Hepatic stellate cell (primary cell): Measurements from ENCODE around the gene CHRNE.
"Not testable (repeated sequence)": the region's sequence is repeated elsewhere in the genome, so short reads cannot be mapped to it uniquely, and the experiment has no call there.

Experiments used
- DNase-seq: peaks from one replicate; pipeline ENCODE4 v3.0.0; 2011; ENCODE audit warnings: low spot score

Gene CHRNE

DNA sequence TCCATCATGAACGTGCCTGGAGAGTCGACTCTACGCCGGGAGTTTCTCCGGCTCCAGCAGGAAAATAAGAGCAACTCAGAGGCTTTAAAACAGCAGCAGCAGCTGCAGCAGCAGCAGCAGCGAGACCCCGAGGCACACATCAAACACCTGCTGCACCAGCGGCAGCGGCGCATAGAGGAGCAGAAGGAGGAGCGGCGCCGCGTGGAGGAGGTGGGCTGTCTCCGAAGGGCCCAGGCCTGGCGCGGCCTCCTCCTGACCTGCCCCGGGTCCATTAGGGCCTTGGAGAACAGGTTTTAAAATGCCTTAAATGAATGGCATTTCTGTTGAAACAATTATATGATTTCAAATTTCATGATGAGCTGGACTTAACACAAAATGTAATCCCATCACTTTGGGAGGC lies 15.3 kb downstream of the CHRNE start:
- no peak for DNase-seq

DNA sequence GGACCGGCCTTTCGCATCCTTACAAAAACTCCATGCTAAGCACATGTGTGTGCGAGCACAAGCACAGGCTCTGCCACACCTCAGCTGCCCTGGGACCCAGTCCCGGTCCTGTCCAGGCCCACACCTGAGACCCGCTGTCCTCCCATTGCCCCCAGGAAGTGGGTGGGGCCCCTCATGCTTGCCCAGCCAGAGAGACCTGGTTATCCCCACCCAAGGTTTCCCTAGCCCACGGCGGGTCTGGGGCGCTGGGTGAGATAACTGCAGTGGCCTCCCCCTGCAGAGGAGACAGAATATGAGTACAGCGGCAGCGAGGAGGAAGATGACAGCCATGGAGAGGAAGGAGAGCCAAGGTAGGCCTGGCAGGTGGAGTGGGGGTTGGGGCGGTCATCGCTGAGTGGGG lies 16.1 kb downstream of the CHRNE start:
- DNase-seq, result no peak

DNA sequence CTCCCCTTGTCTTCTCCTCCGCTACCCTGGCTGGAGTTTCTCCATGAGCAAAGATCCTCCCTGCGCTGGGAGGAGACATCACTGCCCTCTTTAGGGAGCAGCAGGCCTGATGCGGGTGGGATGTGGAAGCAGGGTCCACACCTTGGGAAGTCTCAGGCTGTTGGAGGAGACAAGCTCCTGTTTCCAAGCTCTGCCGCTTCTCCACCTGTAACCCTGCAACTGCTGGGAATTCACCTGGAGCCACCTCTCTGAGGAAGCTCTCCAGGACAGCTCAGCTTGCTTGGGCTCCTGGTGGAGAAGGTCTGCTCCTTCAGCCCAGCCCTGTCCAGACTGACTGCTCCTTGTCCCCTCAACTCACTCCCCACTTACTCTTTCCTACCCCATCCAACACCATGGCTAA lies 18.4 kb downstream of the CHRNE start:
- DNase-seq, result no peak

DNA sequence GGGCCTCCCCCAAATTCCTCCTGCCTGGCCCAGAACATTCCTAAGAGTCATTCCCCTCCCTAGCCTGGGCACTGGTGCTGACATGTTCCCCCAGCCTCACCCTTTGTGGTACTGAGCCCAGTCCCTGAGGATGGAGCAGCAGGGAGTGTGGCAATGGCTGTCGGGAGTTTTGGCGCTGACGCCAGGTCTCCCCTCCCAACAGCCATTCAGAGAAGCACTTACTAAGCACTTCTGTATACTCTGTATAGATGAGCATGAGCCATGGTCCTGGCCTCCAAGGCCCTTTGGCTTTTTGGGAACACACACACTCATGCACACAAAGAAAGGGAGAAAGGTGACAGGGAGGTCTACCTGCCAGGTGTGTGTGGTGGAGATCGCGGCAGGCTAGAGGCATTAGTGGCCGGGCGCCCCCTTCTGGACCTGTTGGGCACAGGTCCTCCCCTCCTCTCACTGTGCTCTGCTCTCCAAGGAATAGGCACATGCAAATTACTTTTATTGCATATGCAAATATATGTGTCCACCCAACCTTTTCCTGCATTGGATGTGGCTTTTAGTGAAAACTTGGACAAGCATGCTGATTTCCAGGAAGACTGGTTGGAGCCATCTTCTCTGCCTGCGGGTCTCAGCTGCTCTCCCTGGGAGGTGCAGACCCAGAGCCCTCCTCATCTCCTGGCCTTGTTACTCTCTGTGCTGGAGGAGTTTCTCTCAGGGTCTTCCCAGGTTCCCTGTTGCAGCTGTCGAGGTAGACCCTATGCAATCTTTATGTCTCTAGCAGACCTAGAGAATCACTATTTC lies 20.9 kb downstream of the CHRNE start:
- peak; percentile 61 for DNase-seq

DNA sequence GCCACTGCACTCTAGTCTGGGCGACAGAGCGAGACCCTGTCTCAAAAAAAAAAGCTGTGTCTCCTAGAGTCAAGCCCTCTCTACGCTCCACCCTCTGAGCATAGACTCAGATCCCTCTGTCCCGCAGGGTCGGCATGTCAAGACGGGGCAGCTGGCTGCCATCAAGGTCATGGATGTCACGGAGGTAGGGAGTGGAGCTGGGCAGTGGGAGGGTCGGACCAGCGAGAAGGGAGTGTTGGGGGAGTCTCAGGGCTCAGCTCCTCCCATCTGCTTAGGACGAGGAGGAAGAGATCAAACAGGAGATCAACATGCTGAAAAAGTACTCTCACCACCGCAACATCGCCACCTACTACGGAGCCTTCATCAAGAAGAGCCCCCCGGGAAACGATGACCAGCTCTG lies 22.0 kb downstream of the CHRNE start:
- DNase-seq, result no peak

DNA sequence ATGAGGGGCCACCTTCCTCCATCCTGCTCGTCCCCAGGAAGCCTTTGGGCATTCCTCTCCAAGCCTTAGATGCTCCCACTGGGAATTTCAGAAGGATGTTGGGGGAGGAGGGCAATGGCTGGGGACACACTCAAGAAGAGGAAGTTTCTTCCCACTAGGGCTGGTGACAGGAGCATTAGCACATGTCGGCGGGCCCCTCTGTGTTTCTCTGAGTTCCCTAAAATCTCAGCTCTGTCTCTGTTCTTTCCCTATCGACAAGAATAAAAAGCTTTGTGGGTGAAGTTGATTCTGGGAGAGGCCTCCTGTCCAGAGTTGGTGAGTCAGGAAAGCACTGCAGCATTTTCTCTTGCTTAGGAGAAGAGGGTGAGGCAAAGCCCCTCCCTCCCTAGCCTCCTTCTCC lies 23.3 kb downstream of the CHRNE start:
- no peak for DNase-seq

DNA sequence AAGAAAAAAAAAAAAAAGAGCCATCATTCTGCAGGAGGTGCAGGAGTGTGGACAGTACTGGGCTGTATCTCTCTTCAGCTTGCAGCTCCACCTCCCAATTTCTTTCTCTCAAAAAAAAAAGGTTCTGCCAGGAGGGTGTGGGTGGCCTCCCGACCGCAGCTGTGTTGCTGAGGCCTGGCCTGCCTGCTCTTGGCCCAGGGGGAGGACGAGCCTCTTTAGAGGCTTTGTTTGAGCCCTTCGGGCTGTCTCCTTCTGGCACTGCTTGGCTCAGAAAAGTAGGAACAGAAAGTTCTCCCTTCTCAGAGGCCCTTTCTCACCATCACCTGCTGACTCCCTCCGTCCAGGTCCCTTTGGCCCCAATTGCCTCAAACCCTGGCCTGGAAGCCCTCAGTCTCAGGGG lies 25.8 kb downstream of the CHRNE start:
- DNase-seq, result no peak

DNA sequence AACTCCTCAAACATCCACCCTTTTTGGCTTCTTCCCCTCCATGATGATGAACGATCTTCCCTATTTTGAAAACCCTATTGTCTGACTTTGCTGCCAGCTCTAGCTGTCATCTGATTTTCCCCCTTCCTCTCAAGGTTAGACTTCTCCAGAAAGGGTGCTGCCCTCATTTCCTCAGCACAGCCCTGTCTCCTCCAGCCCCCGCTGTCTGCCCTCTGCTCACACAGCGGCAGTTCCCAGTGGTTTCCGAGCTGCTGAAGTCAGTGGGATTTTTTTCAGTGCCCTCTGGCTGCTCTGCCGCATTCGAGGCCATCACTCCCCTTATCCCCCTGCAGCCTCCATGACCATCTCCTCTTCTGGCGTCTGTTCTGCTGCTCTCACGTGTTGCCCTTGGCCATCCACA lies 30.1 kb downstream of the CHRNE start:
- no peak for DNase-seq

DNA sequence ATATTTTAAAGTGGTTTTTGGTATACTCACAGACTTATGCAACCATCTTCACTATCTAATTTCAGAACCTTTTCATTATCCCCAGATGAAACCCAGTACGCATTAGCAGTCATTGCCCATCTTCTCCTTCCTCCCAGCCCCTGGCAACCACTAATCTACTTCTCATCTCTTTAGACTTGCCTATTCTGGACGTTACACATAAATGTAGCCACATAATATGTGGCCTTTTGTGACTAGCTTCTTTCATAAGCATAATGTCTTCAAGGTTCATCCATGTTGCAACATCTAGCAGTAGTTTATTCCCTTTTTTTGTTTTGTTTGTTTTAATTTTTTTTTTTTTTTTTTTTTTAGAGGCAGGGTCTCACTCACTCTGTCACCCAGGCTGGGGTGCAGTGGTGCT lies 32.0 kb downstream of the CHRNE start:
- DNase-seq, result no peak

DNA sequence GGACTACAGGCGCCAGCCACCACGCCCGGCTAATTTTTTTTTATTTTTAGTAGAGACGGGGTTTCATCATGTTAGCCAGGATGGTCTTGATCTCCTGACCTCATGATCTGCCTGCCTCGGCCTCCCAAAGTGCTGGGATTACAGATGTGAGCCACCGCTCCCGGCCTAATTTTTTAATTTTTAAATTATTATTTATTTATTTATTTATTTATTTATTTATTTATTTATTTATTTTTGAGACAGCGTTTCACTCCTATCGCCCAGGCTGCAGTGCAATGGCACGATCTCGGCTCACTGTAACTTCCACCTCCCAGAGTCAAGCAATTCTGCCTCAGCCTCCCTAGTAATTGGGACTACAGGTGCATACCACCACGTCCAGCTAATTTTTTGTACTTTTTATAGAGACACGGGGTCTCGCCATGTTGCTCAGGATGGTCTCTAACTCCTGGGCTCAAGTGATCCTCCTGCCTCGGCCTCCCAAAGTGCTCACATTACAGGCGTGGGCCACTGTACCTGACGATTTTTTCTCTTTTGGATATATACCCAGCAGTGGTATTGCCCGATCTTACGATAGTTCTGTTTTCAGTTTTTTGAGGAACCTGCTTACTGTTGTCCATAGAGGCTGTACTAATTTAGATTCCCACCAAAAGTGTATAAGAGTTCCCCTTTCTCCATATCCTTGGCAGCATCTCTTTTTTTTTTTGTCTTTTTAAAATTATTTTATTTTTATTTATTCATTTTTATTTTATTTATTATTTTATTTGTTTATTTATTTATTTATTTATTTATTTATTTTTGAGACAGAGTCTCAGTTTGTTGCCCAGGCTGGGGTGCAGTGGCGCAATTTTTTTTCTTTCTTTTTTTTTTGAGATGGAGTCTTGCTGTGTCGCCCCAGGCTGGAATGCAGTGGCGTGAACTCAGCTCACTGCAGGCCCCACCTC lies 33.6 kb downstream of the CHRNE start:
- not testable (repeated sequence) for DNase-seq

DNA sequence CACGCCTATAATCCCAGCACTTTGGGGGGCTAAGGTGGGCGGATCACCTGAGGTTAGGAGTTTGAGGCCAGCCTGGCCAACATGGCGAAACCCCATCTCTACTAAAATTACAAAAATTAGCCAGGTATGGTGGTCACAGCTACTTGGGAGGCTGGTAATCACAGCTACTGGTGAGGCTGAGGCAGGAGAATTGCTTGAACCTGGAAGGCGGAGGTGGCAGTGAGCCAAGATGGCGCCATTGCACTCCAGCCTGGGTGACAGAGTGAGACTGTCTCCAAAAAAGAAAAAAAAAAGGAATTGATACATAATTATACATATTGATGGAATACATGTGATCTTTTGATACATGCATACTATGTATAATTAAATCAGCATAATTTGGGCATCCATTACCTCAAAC lies 35.4 kb downstream of the CHRNE start:
- not testable (repeated sequence) for DNase-seq

DNA sequence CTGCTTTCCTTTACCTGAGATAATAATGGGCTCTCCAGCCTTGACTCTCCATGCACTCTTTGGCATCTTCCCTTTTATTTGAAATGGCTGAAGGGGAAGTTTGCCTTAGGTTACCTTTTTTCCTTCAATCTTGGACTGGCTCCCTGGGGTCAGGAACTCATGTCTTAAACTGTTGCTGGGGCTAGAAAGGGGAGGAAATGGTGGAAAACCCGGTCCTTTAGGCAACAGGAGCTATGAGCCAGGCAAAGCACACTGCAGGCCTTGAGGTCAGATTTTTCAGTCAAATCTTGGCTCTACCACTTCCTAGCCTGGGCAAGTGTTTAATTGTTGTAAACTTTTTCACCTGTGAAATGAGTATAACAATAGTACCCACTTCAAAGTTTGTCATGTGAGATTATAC lies 39.6 kb downstream of the CHRNE start:
- no peak for DNase-seq

DNA sequence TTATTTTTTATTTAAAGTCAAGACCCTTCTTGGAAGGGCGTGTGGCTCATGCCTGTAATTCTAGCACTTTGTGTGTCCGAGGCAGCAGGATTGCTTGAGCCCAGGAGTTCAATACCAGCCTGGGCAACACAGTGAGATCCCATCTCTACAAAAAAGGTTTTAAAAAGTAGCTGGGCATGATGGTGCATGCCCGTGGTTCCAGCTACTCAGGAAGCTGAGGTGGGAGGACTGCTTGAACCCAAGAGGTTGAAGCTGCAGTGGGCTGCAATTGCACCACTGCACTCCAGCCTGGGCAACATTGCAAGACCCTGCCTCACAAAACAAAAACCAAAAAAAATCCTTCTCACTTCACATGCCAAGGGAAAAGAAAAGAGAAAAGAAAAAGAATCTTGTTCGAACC lies 40.2 kb downstream of the CHRNE start:
- DNase-seq, result no peak

DNA sequence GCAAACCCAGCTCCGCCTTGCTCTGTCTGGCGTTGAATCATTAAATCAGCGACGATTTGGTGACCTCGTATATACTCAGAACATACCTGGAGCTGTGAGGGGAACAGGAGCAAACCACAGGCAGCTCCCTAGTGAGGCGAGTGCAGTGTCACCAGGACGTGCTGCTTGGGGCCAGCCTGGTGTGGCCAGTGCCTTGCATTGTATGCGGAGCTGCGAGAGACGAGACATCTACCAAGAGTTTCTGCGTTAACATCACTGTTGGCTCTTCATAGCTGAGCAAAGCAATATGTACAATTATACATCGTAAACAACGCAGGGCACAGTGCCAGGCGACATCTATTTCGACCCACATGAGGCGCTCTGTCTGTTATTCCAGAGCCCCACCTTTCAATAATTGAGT lies 41.8 kb downstream of the CHRNE start:
- no peak for DNase-seq

DNA sequence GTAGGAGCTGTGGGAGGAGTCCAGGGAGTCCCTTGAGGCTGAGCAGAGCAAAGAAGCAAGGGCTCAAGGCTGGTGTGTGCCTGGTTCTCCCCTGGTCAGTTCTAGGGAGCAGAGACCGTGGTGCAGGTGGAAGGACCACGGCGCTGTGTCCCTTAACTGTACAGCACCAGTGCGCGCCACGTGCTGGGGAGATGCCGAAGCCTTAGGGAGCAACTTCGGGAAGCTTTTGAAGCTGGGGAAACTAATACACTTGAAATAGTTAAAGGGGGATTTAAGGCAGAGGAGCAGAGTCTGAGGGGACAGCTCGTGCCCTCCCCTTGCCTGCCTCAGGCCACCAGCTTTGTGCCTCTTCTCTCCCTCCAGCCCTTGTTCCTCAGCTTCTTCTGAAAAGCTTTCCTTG lies 42.2 kb downstream of the CHRNE start:
- DNase-seq, result no peak

DNA sequence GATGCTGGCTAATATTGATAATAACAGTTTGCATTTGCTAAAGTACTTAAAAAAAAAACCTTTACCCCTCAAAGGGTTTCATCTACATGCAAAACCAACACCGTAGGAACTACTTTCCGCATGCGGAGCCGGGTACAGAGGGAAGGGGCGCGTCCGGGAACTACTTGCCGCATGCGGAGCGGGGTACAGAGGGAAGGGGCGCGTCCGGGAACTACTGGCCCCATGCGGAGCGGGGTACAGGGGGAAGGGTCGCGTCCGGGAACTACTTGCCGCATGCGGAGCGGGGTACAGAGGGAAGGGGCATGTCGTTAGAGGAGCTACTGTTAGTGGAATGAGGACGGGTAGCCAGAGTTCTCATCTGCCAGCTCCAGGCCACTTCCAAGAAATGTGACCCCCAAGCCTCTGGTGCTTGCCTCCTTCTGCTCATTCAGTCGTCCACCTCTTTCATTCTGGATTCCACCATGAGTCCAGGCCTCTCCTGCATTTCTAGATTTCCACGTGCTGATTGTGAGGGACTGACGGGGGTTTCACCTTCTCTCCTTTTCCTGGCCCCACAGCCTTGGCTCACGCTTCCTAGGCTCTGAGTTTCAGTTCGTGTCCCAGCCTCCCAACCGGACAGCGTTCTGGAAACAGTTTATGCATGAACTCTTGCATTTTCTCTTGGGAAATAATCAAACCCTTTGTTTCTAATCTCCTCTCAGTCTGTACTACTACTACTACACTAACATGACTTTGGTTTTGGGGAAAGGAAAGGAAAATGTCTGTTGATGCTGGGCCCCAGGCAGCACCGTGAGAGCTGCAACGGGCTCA lies 42.9 kb downstream of the CHRNE start:
- no peak for DNase-seq

DNA sequence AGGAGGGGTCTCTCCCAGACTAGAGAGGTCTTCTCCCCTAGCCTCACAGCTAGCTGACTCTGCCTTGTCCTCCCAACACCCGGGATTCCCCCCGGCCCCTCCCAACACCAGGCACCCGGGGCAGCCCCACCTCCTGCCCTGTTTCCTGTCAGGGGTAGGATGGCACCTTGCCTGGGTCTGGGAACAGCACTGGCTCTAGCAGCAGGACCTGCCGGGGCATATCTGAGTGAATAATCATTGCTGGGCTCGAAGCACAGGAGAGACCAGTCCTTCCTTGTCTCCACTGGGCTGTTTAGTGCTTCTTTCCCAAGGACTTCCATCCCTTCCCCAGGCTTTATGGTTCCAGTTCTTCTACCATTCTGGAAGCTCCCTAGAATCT lies 44.0 kb downstream of the CHRNE start:
- peak; percentile 19 for DNase-seq

DNA sequence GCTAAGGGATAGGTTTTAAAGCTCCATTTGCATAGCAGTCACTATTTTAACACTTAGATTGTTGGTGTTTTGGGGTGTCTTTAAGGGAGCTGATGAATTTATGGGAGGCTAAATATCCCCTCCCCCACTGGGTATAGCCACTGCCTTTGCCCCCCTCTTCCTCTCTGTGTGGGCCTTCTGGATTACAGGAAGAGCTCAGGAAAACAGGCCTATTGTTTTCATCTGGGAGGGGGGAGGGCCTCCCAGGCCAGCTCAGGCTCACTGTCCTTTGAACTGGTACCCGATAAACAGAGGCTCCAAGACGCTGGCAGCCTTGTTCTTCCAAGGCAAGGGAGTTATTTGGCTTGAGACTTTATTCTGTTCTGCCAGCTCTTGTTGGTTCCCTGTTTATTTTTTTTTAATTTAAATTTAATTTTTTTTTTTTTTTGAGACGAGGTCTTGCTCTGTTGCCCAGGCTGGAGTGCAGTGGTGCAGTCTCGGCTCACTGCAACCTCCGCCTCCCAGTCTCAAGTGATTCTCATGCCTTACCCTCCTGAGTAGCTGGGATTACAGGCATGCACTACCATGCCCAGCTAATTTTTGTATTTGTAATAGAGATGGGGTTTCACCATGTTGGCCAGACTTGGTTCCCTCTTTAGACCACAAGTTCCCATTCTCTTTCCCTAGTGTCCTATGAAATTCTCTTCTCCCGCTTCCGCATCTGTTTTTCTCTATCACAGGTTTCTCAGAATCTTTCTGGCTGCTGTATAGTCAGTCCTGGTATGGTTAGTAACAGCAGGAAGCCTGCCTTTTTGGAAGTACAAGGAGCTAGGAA lies 44.6 kb downstream of the CHRNE start:
- DNase-seq, result no peak

DNA sequence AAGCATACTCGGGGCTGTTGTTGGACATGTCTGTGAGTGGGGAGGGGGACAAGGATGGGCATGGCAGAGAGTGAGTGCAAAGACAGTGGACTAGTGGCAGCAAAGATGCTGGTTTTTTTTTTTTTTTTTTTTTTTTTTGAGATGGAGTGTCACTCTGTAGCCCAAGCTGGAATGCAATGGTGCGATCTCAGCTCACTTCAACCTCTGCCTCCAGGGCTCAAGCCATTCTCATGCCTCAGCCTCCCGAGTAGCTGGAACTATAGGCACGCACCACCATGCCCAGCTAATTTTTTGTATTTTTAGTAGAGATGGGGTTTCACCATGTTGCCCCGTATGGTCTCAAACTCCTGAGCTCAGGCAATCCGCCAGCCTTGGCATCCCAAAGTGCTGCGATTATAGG lies 45.6 kb downstream of the CHRNE start:
- not testable (repeated sequence) for DNase-seq

DNA sequence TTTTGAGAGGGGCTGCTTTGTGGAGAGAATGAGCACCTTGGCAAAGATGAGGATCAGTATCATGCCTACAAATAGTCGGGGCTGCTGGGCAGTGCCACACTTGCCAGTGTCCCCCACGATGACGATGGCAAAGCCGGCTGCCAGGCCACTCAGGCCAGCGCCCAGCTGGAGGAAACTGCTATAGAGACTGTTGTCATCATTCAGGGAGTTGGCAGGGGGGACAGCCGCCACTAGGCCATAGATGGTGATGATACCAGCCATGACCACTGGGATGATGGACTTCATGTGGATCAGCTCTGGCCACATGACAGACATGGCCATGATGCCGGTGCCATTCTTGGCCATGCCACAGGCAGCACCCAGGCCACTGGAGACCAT lies 46.0 kb downstream of the CHRNE start:
- no peak for DNase-seq

DNA sequence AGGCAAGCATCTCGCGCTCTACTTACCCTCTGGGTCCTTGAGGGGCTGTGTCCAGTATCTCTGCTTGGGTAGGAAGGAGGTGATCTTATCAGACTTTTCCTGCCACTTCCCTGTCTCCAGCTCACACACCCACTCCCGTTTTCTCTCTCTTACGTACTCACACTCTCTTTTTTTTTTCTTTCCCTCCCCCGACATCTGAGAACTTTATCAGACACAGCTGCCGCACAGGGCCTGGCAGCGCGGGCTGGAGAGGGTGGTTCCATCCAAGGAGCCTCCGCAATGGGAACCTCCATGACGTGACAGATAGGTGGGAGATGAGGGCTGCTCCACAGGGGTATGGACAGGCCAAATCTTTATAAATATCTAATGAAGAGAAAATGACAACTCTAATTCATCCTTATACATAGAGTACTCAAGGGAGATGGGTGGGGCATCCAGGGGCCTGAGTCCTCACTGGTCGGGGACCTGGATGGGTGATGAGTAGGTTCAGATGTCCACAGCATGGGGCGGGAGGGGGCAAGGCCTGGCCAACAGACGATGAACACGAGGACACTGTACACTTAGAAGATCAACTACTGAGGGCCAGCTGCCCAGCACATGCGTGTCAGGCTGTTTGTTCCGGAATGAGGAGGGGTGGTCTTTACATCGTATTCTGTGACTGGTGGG lies 46.5 kb downstream of the CHRNE start:
- no peak for DNase-seq
